K562 (cell line): Measurements from ENCODE around the gene TNNI2. TPM values are rescaled to one million over a fixed set of nuclear protein-coding genes. Genes with fewer than 3 reads are reported as not detected.

ENCODE experiments used
- CBX1 ChIP-seq: sonication (generic); IDR thresholded peaks from 2 replicates; pipeline ENCODE4 v1.6.1; 2016; ENCODE audit warnings: antibody characterized with exemption, low read depth, mild to moderate bottlenecking
- DDX20 ChIP-seq: fragments of 450-650 bp; IDR thresholded peaks from 2 replicates; pipeline ENCODE4 v1.6.1; 2016; ENCODE audit warnings: missing genetic modification characterization, low read depth, mild to moderate bottlenecking, missing compliant biosample characterization, moderate library complexity
- GTF2A2 ChIP-seq: IDR thresholded peaks from 2 replicates; pipeline ENCODE4 v1.6.1; 2016; ENCODE audit warnings: mild to moderate bottlenecking, missing genetic modification characterization, missing compliant biosample characterization
- HNRNPK ChIP-seq: fragments of 200-400 bp; formaldehyde crosslinking; IDR thresholded peaks from one replicate; pipeline ENCODE4 v1.6.1; 2018; ENCODE audit warnings: mild to moderate bottlenecking, low read depth, low read length; ENCODE audit not compliant: poor library complexity, severe bottlenecking
- MEF2D ChIP-seq: conservative IDR thresholded peaks from 2 replicates; pipeline ENCODE4 v1.6.1; 2016; ENCODE audit warnings: low read depth, missing genetic modification characterization, missing compliant biosample characterization
- PHB2 ChIP-seq: fragments of 450-650 bp; IDR thresholded peaks from 2 replicates; pipeline ENCODE4 v1.6.1; 2017; ENCODE audit warnings: low read depth
- RAD51 ChIP-seq: fragments of 450-650 bp; IDR thresholded peaks from 2 replicates; pipeline ENCODE4 v1.7.1; 2016; ENCODE audit warnings: low read depth, mild to moderate bottlenecking, borderline replicate concordance
- SREBF2 ChIP-seq: sonication (generic); formaldehyde crosslinking; IDR thresholded peaks from 2 replicates; pipeline ENCODE4 v1.4.0; 2020; ENCODE audit warnings: mild to moderate bottlenecking, missing genetic modification reagents
- ZBED1 ChIP-seq: IDR thresholded peaks from 2 replicates; pipeline ENCODE4 v1.6.1; 2014
- ZNF133 ChIP-seq: fragments of 250-450 bp; sonication (Bioruptor Pico); IDR thresholded peaks from 2 replicates; pipeline ENCODE4 v1.4.0; 2020; ENCODE audit warnings: mild to moderate bottlenecking
- ZNF24 ChIP-seq: fragments of 450-650 bp; IDR thresholded peaks from 2 replicates; pipeline ENCODE4 v1.6.1; 2016
- polyA plus RNA-seq, 8 experiments: library from polyadenylated mRNA; depleted of rRNA in 4 of 8; stranded (reverse) in 5 of 8; unstranded in 3 of 8; fragments of >200 nt; fragmentation: Nextera tagmentation in 2 of 8; fragmentation: Illumina TruSeq in 1 of 8; extraction: Ambion mirVana in 2 of 8; extraction: Trizol in 1 of 8; gene quantifications; 2 replicates each; pipeline versions ENCODE4 v1.2.1 to v1.2.3, GENCODE V29; 2011 to 2014; ENCODE audit warnings: inconsistent platforms in 1 of 8, missing spikeins in 1 of 8
- total RNA-seq, 7 experiments: library from RNA; depleted of rRNA in 6 of 7; stranded (reverse); fragments of >200 nt in 6 of 7; fragmentation: Illumina TruSeq in 2 of 7; extraction: Trizol in 2 of 7; gene quantifications; 2 replicates each; pipeline versions ENCODE4 v1.2.1 to v1.2.3, GENCODE V29; 2011 to 2021; ENCODE audit warnings: low replicate concordance in 1 of 7
- TF ChIP-seq, protein P1 (sequence below): sonication (generic); formaldehyde crosslinking; IDR thresholded peaks from 2 replicates; pipeline ENCODE4 v1.9.0; 2022; ENCODE audit warnings: mild to moderate bottlenecking, missing genetic modification reagents
- TF ChIP-seq, protein P2 (sequence below), 2 experiments: fragments of 450-650 bp; IDR thresholded peaks; 2 replicates each; pipeline ENCODE4 v1.6.1; 2018; ENCODE audit warnings: mild to moderate bottlenecking in 2 of 2, low read depth in 1 of 2; ENCODE audit not compliant: partially characterized antibody in 2 of 2
- TF ChIP-seq, protein P3 (sequence below): fragments of 250-450 bp; sonication (Bioruptor Pico); IDR thresholded peaks from 2 replicates; pipeline ENCODE4 v1.4.0; 2020
- TF ChIP-seq, protein P4 (sequence below), 2 experiments: fragments of 450-650 bp; IDR thresholded peaks; 2 replicates each; pipeline ENCODE4 v1.6.1; 2016
- TF ChIP-seq, protein P5 (sequence below): fragments of 450-650 bp; formaldehyde crosslinking; IDR thresholded peaks from 2 replicates; pipeline ENCODE4 v1.4.0; 2022; ENCODE audit warnings: missing genetic modification characterization
- TF ChIP-seq, protein P6 (sequence below): fragments of 250-450 bp; sonication (Bioruptor Pico); IDR thresholded peaks from 2 replicates; pipeline ENCODE4 v1.8.0; 2022; ENCODE audit warnings: moderate library complexity, mild to moderate bottlenecking, inconsistent platforms

TNNI2 gene
- total and polyA plus RNA-seq, 9 of the 15 experiments (the other 6 are each of a cell fraction or from before 2014, with no cell fraction given): not detected

DNA sequence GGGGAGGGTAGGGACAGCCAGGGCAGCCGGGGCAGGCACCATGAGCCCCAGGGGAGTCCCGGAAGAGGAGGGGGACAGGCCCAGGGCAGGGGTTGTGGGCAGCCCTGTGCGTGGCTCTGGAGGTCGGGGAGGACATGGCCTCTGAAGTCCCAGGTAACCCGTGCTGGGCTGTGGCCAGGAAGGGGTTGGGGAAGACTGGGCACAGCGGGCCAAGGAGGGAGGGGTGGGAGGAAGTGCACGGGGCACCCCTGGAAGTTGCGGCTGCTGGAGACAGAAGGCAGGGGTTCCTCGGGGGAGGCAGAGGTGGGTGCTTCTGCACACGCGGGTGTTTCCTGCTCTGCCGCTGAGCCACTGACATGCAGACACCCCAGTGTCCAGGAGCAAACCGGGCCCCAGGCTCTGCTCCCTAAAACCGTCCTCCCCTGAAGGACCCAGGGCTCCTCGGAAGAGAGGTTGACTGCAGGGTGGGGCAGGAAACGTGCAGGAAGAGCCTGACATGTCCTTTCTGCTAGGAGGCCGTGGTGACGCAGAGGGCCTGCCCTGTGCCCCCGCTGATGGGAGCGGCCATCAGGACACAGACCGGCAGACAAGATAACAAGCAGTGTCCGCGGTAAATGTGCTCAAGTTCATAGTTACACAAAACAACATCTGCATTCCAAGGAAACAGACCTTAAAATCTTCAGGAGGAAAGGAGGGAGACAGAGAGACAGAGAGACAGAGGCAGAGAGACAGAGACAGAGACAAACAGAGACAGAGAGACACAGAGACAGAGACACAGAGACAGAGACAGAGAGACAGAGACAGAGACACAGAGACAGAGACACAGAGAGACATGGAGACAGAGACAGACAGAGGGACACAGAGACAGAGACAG lies 5.7 kb downstream of the TNNI2 start (continued):
- TF ChIP-seq, protein P1, sequence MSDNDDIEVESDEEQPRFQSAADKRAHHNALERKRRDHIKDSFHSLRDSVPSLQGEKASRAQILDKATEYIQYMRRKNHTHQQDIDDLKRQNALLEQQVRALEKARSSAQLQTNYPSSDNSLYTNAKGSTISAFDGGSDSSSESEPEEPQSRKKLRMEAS: peak; percentile 56; the same call in 1 of the 2 replicates
- TF ChIP-seq, protein P2, sequence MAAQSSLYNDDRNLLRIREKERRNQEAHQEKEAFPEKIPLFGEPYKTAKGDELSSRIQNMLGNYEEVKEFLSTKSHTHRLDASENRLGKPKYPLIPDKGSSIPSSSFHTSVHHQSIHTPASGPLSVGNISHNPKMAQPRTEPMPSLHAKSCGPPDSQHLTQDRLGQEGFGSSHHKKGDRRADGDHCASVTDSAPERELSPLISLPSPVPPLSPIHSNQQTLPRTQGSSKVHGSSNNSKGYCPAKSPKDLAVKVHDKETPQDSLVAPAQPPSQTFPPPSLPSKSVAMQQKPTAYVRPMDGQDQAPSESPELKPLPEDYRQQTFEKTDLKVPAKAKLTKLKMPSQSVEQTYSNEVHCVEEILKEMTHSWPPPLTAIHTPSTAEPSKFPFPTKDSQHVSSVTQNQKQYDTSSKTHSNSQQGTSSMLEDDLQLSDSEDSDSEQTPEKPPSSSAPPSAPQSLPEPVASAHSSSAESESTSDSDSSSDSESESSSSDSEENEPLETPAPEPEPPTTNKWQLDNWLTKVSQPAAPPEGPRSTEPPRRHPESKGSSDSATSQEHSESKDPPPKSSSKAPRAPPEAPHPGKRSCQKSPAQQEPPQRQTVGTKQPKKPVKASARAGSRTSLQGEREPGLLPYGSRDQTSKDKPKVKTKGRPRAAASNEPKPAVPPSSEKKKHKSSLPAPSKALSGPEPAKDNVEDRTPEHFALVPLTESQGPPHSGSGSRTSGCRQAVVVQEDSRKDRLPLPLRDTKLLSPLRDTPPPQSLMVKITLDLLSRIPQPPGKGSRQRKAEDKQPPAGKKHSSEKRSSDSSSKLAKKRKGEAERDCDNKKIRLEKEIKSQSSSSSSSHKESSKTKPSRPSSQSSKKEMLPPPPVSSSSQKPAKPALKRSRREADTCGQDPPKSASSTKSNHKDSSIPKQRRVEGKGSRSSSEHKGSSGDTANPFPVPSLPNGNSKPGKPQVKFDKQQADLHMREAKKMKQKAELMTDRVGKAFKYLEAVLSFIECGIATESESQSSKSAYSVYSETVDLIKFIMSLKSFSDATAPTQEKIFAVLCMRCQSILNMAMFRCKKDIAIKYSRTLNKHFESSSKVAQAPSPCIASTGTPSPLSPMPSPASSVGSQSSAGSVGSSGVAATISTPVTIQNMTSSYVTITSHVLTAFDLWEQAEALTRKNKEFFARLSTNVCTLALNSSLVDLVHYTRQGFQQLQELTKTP (IDR thresholded peaks at IDR 0.05; ENCODE audit: low read depth in 1 of 2, partially characterized antibody in 2 of 2): no peak
- TF ChIP-seq ZBED1: no peak
- TF ChIP-seq CBX1: no peak
- no peak for TF ChIP-seq ZNF133 (CRISPR knock-in tag)
- TF ChIP-seq, protein P3, sequence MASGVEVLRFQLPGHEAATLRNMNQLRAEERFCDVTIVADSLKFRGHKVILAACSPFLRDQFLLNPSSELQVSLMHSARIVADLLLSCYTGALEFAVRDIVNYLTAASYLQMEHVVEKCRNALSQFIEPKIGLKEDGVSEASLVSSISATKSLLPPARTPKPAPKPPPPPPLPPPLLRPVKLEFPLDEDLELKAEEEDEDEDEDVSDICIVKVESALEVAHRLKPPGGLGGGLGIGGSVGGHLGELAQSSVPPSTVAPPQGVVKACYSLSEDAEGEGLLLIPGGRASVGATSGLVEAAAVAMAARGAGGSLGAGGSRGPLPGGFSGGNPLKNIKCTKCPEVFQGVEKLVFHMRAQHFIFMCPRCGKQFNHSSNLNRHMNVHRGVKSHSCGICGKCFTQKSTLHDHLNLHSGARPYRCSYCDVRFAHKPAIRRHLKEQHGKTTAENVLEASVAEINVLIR: peak; percentile 48; the same call in 1 of the 2 replicates
- no peak for TF ChIP-seq SREBF2 (CRISPR knock-in tag)
- TF ChIP-seq GTF2A2 (tag): no peak
- TF ChIP-seq, protein P4, sequence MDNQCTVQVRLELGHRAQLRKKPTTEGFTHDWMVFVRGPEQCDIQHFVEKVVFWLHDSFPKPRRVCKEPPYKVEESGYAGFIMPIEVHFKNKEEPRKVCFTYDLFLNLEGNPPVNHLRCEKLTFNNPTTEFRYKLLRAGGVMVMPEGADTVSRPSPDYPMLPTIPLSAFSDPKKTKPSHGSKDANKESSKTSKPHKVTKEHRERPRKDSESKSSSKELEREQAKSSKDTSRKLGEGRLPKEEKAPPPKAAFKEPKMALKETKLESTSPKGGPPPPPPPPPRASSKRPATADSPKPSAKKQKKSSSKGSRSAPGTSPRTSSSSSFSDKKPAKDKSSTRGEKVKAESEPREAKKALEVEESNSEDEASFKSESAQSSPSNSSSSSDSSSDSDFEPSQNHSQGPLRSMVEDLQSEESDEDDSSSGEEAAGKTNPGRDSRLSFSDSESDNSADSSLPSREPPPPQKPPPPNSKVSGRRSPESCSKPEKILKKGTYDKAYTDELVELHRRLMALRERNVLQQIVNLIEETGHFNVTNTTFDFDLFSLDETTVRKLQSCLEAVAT (IDR thresholded peaks at IDR 0.05): peak; percentile 82 to 84; a peak in 3 of 4 replicates
- TF ChIP-seq PHB2: no peak
- TF ChIP-seq RAD51: no peak
- TF ChIP-seq, protein P5, sequence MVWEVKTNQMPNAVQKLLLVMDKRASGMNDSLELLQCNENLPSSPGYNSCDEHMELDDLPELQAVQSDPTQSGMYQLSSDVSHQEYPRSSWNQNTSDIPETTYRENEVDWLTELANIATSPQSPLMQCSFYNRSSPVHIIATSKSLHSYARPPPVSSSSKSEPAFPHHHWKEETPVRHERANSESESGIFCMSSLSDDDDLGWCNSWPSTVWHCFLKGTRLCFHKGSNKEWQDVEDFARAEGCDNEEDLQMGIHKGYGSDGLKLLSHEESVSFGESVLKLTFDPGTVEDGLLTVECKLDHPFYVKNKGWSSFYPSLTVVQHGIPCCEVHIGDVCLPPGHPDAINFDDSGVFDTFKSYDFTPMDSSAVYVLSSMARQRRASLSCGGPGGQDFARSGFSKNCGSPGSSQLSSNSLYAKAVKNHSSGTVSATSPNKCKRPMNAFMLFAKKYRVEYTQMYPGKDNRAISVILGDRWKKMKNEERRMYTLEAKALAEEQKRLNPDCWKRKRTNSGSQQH (CRISPR knock-in tag): peak; percentile 85; the same call in 1 of the 2 replicates
- TF ChIP-seq DDX20: no peak
- TF ChIP-seq, protein P6, sequence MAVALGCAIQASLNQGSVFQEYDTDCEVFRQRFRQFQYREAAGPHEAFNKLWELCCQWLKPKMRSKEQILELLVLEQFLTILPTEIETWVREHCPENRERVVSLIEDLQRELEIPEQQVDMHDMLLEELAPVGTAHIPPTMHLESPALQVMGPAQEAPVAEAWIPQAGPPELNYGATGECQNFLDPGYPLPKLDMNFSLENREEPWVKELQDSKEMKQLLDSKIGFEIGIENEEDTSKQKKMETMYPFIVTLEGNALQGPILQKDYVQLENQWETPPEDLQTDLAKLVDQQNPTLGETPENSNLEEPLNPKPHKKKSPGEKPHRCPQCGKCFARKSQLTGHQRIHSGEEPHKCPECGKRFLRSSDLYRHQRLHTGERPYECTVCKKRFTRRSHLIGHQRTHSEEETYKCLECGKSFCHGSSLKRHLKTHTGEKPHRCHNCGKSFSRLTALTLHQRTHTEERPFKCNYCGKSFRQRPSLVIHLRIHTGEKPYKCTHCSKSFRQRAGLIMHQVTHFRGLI (CRISPR knock-in tag): no peak
- no peak for TF ChIP-seq HNRNPK
- TF ChIP-seq ZNF24: no peak
- TF ChIP-seq MEF2D (tag): no peak
